NT2/D1 (cell line): ENCODE measurements around the gene PRPF39.

ENCODE experiments used
- SUZ12 ChIP-seq: IDR thresholded peaks from 2 replicates; pipeline ENCODE4 v1.6.1; 2011; ENCODE audit not compliant: insufficient read length, insufficient read depth; ENCODE audit errors: extremely low read depth
- YY1 ChIP-seq: IDR thresholded peaks from 2 replicates; pipeline ENCODE4 v1.6.1; 2011; ENCODE audit not compliant: insufficient read length, insufficient read depth

DNA sequence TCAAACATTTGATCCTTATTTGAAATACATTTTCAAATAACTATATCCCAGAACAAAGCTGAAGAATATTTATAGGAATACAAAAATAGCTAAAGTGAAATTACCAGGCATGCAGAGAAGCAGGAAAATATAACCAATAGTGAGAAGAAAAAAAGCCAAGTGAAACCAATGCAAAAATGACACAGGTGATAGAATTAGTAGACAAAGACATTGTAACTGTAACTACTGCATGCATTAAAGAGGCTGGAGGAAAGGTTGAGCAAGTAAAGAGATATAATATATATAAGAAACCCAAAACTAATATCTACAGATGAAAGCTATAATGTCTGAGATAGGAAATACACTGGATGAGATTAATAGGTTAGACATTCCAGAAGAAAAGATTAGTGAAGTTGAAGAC lies 49.2 kb upstream of the PRPF39 start:
- TF ChIP-seq SUZ12: no peak
- no peak for TF ChIP-seq YY1
